ENCODE measurements around the gene ACOT7. TPM values are rescaled to one million over a fixed set of nuclear protein-coding genes. Genes with fewer than 3 reads are reported as not detected.

Gene ACOT7
- total RNA-seq, 4 donors from 2014 or later = 23.5 to 50.7 (median 39.0) TPM

DNA sequence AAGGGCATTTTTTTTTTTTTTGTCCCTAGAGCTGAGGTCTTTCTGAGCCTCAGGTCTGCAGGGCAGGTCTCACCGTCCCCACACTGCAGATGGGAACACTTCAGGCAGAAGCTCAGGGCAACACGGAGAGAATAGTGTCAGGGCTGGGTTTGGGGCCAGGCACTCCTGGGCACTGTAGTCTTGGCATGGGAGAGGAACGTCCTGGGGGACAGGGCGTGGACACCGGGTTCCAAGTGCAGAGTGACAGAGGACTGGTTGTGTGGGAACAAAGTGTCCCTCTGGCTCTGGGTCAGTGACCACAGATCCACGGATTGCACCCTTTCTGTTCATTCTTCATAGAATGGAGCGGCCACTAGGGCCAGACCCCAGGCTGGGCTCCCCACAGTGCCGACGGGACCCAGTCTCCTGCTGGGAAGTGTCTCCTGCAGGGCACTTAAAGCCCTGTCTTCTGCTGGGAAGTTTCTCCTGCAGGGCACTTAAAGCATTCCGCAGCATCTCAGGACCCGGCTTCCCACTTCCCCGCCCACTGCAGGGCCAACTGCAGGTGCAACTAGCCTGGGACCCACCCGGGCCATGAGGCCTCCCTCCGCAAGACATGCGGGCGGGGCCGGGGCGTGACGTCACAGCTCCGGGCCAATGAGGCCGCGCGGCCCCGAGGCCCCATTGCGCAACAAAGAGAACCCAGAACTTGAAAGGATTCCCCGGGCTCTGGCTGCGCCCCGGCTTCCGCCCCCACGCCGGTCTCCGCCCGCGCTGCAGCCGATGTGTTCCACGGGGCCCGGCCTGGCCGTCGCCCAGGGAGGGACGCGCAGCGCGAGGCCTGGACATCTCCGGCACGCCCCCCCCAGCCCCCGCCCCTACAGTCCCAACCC, 133.8 kb downstream of the ACOT7 start:
- no peaks in the 10 kb centered on the region for H3K9me3 ChIP-seq
- peak overlapping the region; percentile 63 to 84 (median 72) for H3K27ac ChIP-seq
- peaks cover 0 to 30% (median 0%) of the 10 kb centered on the region in 4 donors for H3K27me3 ChIP-seq
- intact Hi-C loops (cut with DNase I) = no loop called here
- DNase-seq = no peak
- TF ChIP-seq POLR2A (IDR thresholded peaks at IDR 0.05) (peak in 1 of 4 donors; percentile 41), CTCF (IDR thresholded peaks at IDR 0.05) (peak in 2 of 6 experiments; percentile 6 to 19)
- H3K4me3 ChIP-seq = peak overlapping the region; percentile 54 to 81 (median 66)
- WGBS, 2 donors = 5 to 24% methylated on average over 4 of the region's 46 CpGs
- H3K4me1 ChIP-seq = peaks cover 29 to 68% (median 31%) of the 10 kb centered on the region in 3 donors
- H3K36me3 ChIP-seq = peaks cover 0 to 2% (median 0%) of the 10 kb centered on the region in 3 donors

- Histone ChIP-seq H3K9me3 (no peaks in the 10 kb centered on the region), H3K27me3 (peaks cover 0 to 30% (median 0%) of the 10 kb centered on the region in 4 donors), H3K36me3 (peaks cover 0 to 12% (median 0%) of the 10 kb centered on the region in 3 donors), H3K27ac (peak overlapping the region; percentile 34 to 84 (median 62)), H3K4me3 (no peak overlapping the region), H3K4me1 (peaks cover 27 to 63% (median 29%) of the 10 kb centered on the region in 3 donors)
- no peak for TF ChIP-seq POLR2A (IDR thresholded peaks at IDR 0.05)
- no peak for DNase-seq
- intact Hi-C loops (cut with DNase I) = no loop called here
- WGBS, 2 donors = 21 to 40% methylated on average over 3 to 5 of the region's 10 CpGs
Measured at GRCh38 chr1:6258675-6259074, 134.9 kb downstream of the ACOT7 start.

DNA sequence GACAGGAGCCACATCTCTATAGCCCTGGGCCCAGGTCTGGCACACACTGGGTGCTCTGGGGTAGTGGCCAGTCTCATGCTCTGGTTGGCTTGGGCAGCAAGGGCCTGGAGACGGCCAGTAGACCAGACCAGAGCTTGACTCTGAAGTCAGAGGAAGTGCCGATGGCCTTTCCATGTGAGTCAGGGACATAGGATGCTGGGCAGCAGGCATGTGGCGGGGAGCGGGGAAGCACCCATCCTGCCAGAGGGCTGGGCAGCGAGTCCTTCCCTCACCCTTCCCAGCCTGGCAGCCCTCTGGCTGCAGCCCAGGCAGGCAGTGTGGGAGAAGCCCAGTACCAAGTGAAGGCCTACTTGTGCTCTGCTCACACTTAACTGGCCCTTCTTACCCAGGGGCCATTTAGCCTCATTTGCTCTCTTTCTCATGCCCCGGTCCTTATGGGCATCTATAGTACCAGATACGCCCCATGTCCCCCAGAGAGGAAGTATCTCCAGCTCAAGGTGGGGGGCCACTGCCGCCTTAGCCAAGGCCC, 136.0 kb downstream of the ACOT7 start:
- H3K36me3 ChIP-seq = peaks cover 0 to 17% (median 0%) of the 10 kb centered on the region in 3 donors
- no peaks in the 10 kb centered on the region for H3K9me3 ChIP-seq
- no peak overlapping the region for H3K4me3 ChIP-seq
- DNase-seq = no peak
- no peak for TF ChIP-seq POLR2A (IDR thresholded peaks at IDR 0.05)
- no peak for TF ChIP-seq CTCF (IDR thresholded peaks at IDR 0.05)
- H3K27me3 ChIP-seq = peaks cover 0 to 27% (median 0%) of the 10 kb centered on the region in 4 donors
- peaks cover 23 to 53% (median 26%) of the 10 kb centered on the region in 3 donors for H3K4me1 ChIP-seq
- WGBS, 2 donors = 89 to 100% methylated on average over 2 to 3 of the region's 8 CpGs
- no peak overlapping the region for H3K27ac ChIP-seq
- intact Hi-C loops (cut with DNase I) = no loop called here

DNA sequence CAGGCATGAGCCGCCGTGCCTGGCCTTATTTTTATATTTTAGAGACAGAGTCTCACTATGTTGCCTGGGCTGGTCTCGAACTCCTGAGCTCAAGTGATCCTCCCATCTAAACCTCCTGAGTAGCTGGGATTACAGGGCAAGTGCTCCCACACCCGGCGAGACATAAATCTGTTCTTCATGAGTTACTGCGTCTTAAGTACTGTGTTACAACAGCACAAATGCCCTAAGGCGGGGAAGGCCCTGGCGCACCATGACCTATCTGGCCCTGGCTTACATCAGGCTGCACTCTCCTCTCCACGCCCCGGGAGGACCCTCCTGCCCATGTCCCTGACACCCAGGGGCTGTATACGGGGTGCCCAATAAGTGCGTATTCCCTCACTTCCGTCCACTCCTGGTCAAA, 136.9 kb downstream of the ACOT7 start:
- H3K9me3 ChIP-seq = no peaks in the 10 kb centered on the region
- no peak overlapping the region for H3K4me3 ChIP-seq
- 81 to 82% methylated on average over 12 to 13 of the region's 13 CpGs for whole genome bisulfite sequencing, 2 donors
- peaks cover 0 to 31% (median 0%) of the 10 kb centered on the region in 4 donors for H3K27me3 ChIP-seq
- peaks cover 23 to 46% (median 26%) of the 10 kb centered on the region in 3 donors for H3K4me1 ChIP-seq
- H3K36me3 ChIP-seq = peaks cover 0 to 17% (median 0%) of the 10 kb centered on the region in 3 donors
- H3K27ac ChIP-seq = no peak overlapping the region
- intact Hi-C loops (cut with DNase I) = no loop called here
- no peak for DNase-seq
- no peak for TF ChIP-seq POLR2A (IDR thresholded peaks at IDR 0.05)
- no peak for TF ChIP-seq CTCF (IDR thresholded peaks at IDR 0.05)

DNA sequence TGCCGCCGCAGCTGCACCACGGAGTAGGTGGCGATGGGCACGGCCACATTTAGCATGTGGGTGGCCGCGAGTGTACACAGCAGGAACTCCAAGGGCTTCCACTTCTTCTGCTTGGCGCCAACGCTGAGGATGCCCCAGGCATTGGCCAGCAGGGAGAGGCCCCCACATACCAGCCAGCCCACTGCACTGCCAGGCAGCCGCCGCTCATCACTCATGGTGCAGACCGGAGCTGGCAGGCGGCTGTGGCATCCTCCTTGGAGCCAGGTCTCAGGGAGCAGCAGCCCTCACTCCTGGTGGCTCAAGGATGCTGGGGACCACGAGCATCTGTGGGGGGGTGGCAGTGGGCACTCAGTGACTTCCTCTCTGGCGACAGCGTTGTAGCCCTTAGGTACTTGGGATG, 138.9 kb downstream of the ACOT7 start:
- peaks cover 0 to 33% (median 2%) of the 10 kb centered on the region in 4 donors for H3K27me3 ChIP-seq
- 85 to 92% methylated on average over 11 to 16 of the region's 16 CpGs for WGBS, 2 donors
- no peak overlapping the region for H3K27ac ChIP-seq

More for the DNA sequence above, 138.9 kb downstream of the ACOT7 start:
- intact Hi-C loops (cut with DNase I) = no loop called here
- no peaks in the 10 kb centered on the region for H3K9me3 ChIP-seq
- DNase-seq = no peak
- peaks cover 0 to 17% (median 0%) of the 10 kb centered on the region in 3 donors for H3K36me3 ChIP-seq
- no peak overlapping the region for H3K4me3 ChIP-seq
- TF ChIP-seq CTCF (IDR thresholded peaks at IDR 0.05) (no peak), POLR2A (IDR thresholded peaks at IDR 0.05) (no peak)
- H3K4me1 ChIP-seq = peaks cover 14 to 36% (median 17%) of the 10 kb centered on the region in 3 donors

Data from esophagus squamous epithelium (tissue), 5 donors.